H1 (cell line): ENCODE data around the gene GPC4. TPM values are rescaled to one million over a fixed set of nuclear protein-coding genes. Genes with fewer than 3 reads are reported as not detected.

Experiments
- CTCF ChIA-PET: fragments of 300-600 bp; sonication (Branson Sonifier 250); formaldehyde crosslinking; loops from one replicate; lab custom pipeline; 2021; ENCODE audit not compliant: partially characterized antibody; lab: Charles Lee
- POLR2A ChIA-PET: fragments of 300-600 bp; sonication (Branson Sonifier 250); formaldehyde crosslinking; loops from one replicate; lab custom pipeline; 2021; ENCODE audit warnings: inconsistent platforms; ENCODE audit not compliant: partially characterized antibody; lab: Charles Lee
- DNase-seq, 2 experiments: peaks; one replicate each; pipeline versions ENCODE4 v3.0.0 to v3.0.0-alpha.2; 2010 to 2022; ENCODE audit warnings: low spot score in 2 of 2, low read depth in 1 of 2, mixed read lengths in 1 of 2
- FAIRE-seq: peaks from 2 replicates; lab custom pipeline; 2011; peaks lifted over from hg19 to GRCh38; lab: Jason Lieb, UNC
- H2AFZ ChIP-seq: 2 replicates; pipeline ENCODE4 v1.8.1; 2012; ENCODE audit warnings: low read length, inconsistent platforms
- H2AK5ac ChIP-seq: 2 replicates; pipeline ENCODE4 v1.6.1; 2013; ENCODE audit warnings: low read depth, low read length
- H2BK120ac ChIP-seq: replicated peaks from 2 replicates; pipeline ENCODE3; 2013; ENCODE audit warnings: low read depth, low read length, inconsistent platforms
- H2BK12ac ChIP-seq: 2 replicates; pipeline ENCODE4 v1.6.1; 2013; ENCODE audit warnings: low read depth, low read length
- H2BK15ac ChIP-seq: 2 replicates; pipeline ENCODE4 v1.6.1; 2013; ENCODE audit warnings: low read length
- H2BK20ac ChIP-seq: 2 replicates; pipeline ENCODE4 v1.6.1; 2013; ENCODE audit warnings: low read length
- H2BK5ac ChIP-seq: 2 replicates; pipeline ENCODE4 v1.6.1; 2013; ENCODE audit warnings: low read depth, low read length
- H3K14ac ChIP-seq: 2 replicates; pipeline ENCODE4 v1.6.1; 2013; ENCODE audit warnings: inconsistent platforms; ENCODE audit not compliant: insufficient read length
- H3K18ac ChIP-seq: 2 replicates; pipeline ENCODE4 v1.6.1; 2013; ENCODE audit warnings: low read length; ENCODE audit errors: extremely low read depth
- H3K23ac ChIP-seq: 2 replicates; pipeline ENCODE4 v1.6.1; 2013; ENCODE audit warnings: inconsistent platforms; ENCODE audit not compliant: insufficient read length
- H3K23me2 ChIP-seq: 2 replicates; pipeline ENCODE4 v1.6.1; 2013; ENCODE audit warnings: low read depth, low read length
- H3K27ac ChIP-seq: 2 replicates; pipeline ENCODE4 v1.6.1; 2011; ENCODE audit warnings: low read depth, low read length, inconsistent platforms
- H3K27me3 ChIP-seq, 4 experiments: replicated peaks in 1 of 4; 1 replicate in 1 of 4; 2 replicates in 3 of 4; pipeline versions ENCODE4 v1.6.1 to v1.8.1; 2011 to 2013; ENCODE audit warnings: low read length in 3 of 4, mild to moderate bottlenecking in 3 of 4, inconsistent platforms in 2 of 4, mixed read lengths in 2 of 4, moderate library complexity in 1 of 4; ENCODE audit not compliant: control insufficient read depth in 3 of 4, insufficient read depth in 3 of 4; ENCODE audit errors: extremely low read depth in 1 of 4
- H3K36me3 ChIP-seq, 4 experiments: 2 replicates each; pipeline versions ENCODE4 v1.6.1 to v1.8.1; 2011 to 2013; ENCODE audit warnings: mild to moderate bottlenecking in 4 of 4, low read length in 3 of 4, moderate library complexity in 2 of 4, control low read depth in 1 of 4, inconsistent platforms in 1 of 4; ENCODE audit not compliant: insufficient read depth in 4 of 4, control insufficient read depth in 2 of 4
- H3K4ac ChIP-seq: replicated peaks from 2 replicates; pipeline ENCODE3; 2013; ENCODE audit warnings: low read length, low read depth, mixed read lengths, inconsistent platforms; ENCODE audit not compliant: insufficient read length
- H3K4me1 ChIP-seq, 4 experiments: replicated peaks in 1 of 4; 1 replicate in 1 of 4; 2 replicates in 3 of 4; pipeline versions ENCODE4 v1.6.1 to v1.8.1; 2011 to 2013; ENCODE audit warnings: low read length in 3 of 4, inconsistent platforms in 2 of 4, mixed read lengths in 1 of 4; ENCODE audit not compliant: insufficient read depth in 4 of 4, control insufficient read depth in 3 of 4
- H3K4me2 ChIP-seq, 2 experiments: 2 replicates each; pipeline versions ENCODE4 v1.6.1 to v1.8.1; 2011 to 2013; ENCODE audit warnings: low read depth in 2 of 2, low read length in 2 of 2, control low read depth in 1 of 2, inconsistent platforms in 1 of 2, mild to moderate bottlenecking in 1 of 2; ENCODE audit not compliant: insufficient read depth in 1 of 2
- H3K4me3 ChIP-seq, 4 experiments: fragments of 200-600, 300-600 bp in 1 of 4; sonication (generic), shearing (Covaris generic), sonication (Bioruptor Twin) in 1 of 4; 2 replicates each; pipeline versions ENCODE4 v1.5.1 to v1.8.1; 2011 to 2016; ENCODE audit warnings: low read length in 4 of 4, low read depth in 3 of 4, control low read depth in 2 of 4, inconsistent platforms in 2 of 4, mild to moderate bottlenecking in 2 of 4, mixed read lengths in 1 of 4, moderate library complexity in 1 of 4; ENCODE audit not compliant: insufficient read depth in 2 of 4; ENCODE audit errors: extremely low read depth in 1 of 4
- H3K56ac ChIP-seq: replicated peaks from 2 replicates; pipeline ENCODE3; 2013; ENCODE audit warnings: low read depth, mild to moderate bottlenecking, mixed read lengths, low read length, inconsistent platforms; ENCODE audit not compliant: insufficient read length
- H3K79me1 ChIP-seq: 2 replicates; pipeline ENCODE4 v1.6.1; 2013; ENCODE audit warnings: low read depth, low read length, control low read depth
- H3K79me2 ChIP-seq, 2 experiments: 2 replicates each; pipeline versions ENCODE4 v1.6.1 to v1.8.1; 2012 to 2013; ENCODE audit warnings: low read length in 2 of 2, mild to moderate bottlenecking in 2 of 2, inconsistent platforms in 1 of 2; ENCODE audit not compliant: insufficient read depth in 2 of 2, control insufficient read depth in 1 of 2
- H3K9ac ChIP-seq, 4 experiments: replicated peaks in 1 of 4; 1 replicate in 1 of 4; 2 replicates in 3 of 4; pipeline versions ENCODE4 v1.6.1 to v1.8.1; 2011 to 2013; ENCODE audit warnings: low read depth in 3 of 4, low read length in 3 of 4, control low read depth in 2 of 4, mild to moderate bottlenecking in 2 of 4, moderate library complexity in 2 of 4, inconsistent platforms in 1 of 4; ENCODE audit errors: extremely low read depth in 1 of 4
- H3K9me3 ChIP-seq, 2 experiments: 2 replicates each; pipeline versions ENCODE4 v1.6.1 to v1.8.1; 2012 to 2013; ENCODE audit warnings: mild to moderate bottlenecking in 2 of 2, moderate library complexity in 2 of 2, control low read depth in 1 of 2, inconsistent platforms in 1 of 2, low read depth in 1 of 2, low read length in 1 of 2, mixed read lengths in 1 of 2; ENCODE audit not compliant: insufficient read depth in 2 of 2
- H4K20me1 ChIP-seq, 2 experiments: replicated peaks in 1 of 2; 2 replicates each; pipeline versions ENCODE3 to v1.8.1; 2011 to 2013; ENCODE audit warnings: inconsistent platforms in 2 of 2, low read length in 2 of 2, mild to moderate bottlenecking in 1 of 2; ENCODE audit not compliant: insufficient read depth in 2 of 2, control insufficient read depth in 1 of 2
- H4K5ac ChIP-seq: 2 replicates; pipeline ENCODE4 v1.6.1; 2013; ENCODE audit warnings: low read length, low read depth, mixed read lengths, inconsistent platforms; ENCODE audit not compliant: insufficient read length
- H4K8ac ChIP-seq: 2 replicates; pipeline ENCODE4 v1.8.0; 2013; ENCODE audit warnings: mild to moderate bottlenecking, moderate library complexity, low read length, inconsistent platforms; ENCODE audit not compliant: insufficient read depth; ENCODE audit errors: extremely low read depth
- H4K91ac ChIP-seq: replicated peaks from 2 replicates; pipeline ENCODE3; 2013; ENCODE audit warnings: low read length, mixed read lengths, inconsistent platforms; ENCODE audit not compliant: insufficient read length
- SIRT6 ChIP-seq: IDR thresholded peaks from one replicate; pipeline ENCODE4 v1.7.1; 2012; ENCODE audit warnings: low read length, inconsistent platforms
- USF2 ChIP-seq: IDR thresholded peaks from 2 replicates; pipeline ENCODE4 v1.6.1; 2011; ENCODE audit warnings: low read length, improper control_type of control experiment
- polyA plus RNA-seq, 7 experiments: library from polyadenylated mRNA; depleted of rRNA in 3 of 7; stranded (reverse) in 5 of 7; unstranded in 2 of 7; fragments of >200 nt in 5 of 7; fragments of 200-250 nt in 2 of 7; gene quantifications; 1 replicate in 5 of 7; 2 replicates in 1 of 7; 4 replicates in 1 of 7; pipeline versions ENCODE4 v1.2.1 to v1.2.3, GENCODE V29; 2011 to 2013; ENCODE audit warnings: missing spikeins in 2 of 7, mixed read lengths in 2 of 7
- total RNA-seq: library from RNA; stranded (reverse); fragmentation: NEBNext Ultra II Directional; extraction: Animal tissue kit (Norgen Biotek cat#: 25700); gene quantifications from 2 replicates; pipeline ENCODE4 v1.2.1, GENCODE V29; 2021

Gene GPC4
- total and polyA plus RNA-seq, 2 of the 8 experiments (the other 6 are each of a cell fraction or from before 2014, with no cell fraction given), result 46.8 to 230 TPM

GRCh38 chrX:133366735-133367134 lies 48.6 kb downstream of the GPC4 start:
- H2BK5ac ChIP-seq, result no peak overlapping the region
- POLR2A ChIA-PET, result no interaction called here
- H3K4me3 ChIP-seq, result no peak overlapping the region
- no peak overlapping the region for H2AK5ac ChIP-seq
- H4K5ac ChIP-seq, result no peak overlapping the region
- H3K23ac ChIP-seq, result no peak overlapping the region
- H3K56ac ChIP-seq, result no peak overlapping the region
- H2BK12ac ChIP-seq, result no peak overlapping the region
- H4K8ac ChIP-seq, result no peak overlapping the region
- H4K91ac ChIP-seq, result no peak overlapping the region
- H3K4me1 ChIP-seq, result peaks cover 0 to 4% (median 2%) of the 10 kb centered on the region in 4 experiments; a peak in 2 of 7 replicates
- FAIRE-seq, result no peak
- no peak for TF ChIP-seq SIRT6
- no peak for TF ChIP-seq USF2
- no peak overlapping the region for H3K4me2 ChIP-seq
- H3K9ac ChIP-seq, result no peak overlapping the region
- H3K36me3 ChIP-seq, result no peaks in the 10 kb centered on the region
- H3K23me2 ChIP-seq, result no peaks in the 10 kb centered on the region
- no peaks in the 10 kb centered on the region for H3K79me1 ChIP-seq
- H3K27me3 ChIP-seq, result no peaks in the 10 kb centered on the region
- H2AFZ ChIP-seq, result no peak overlapping the region
- H3K4ac ChIP-seq, result no peak overlapping the region
- H2BK15ac ChIP-seq, result no peak overlapping the region
- H3K79me2 ChIP-seq, result peaks cover 4 to 98% of the 10 kb centered on the region in 2 experiments; a peak in 3 of 4 replicates
- H3K18ac ChIP-seq, result no peak overlapping the region
- DNase-seq, result no peak
- H2BK20ac ChIP-seq, result no peak overlapping the region
- H3K14ac ChIP-seq, result no peak overlapping the region
- no peaks in the 10 kb centered on the region for H3K9me3 ChIP-seq
- no peak overlapping the region for H2BK120ac ChIP-seq
- H4K20me1 ChIP-seq, result peaks cover 3 to 9% of the 10 kb centered on the region in 2 experiments
- CTCF ChIA-PET, result no interaction called here
- no peak overlapping the region for H3K27ac ChIP-seq
